Activated CD8-positive, alpha-beta memory T cell treated with anti-CD3 and anti-CD28 coated beads for 36 hours (primary cell): ENCODE results near the gene LCP1. TPM values are rescaled to one million over a fixed set of nuclear protein-coding genes. Genes with fewer than 3 reads are reported as not detected.

Experiments used
- CTCF ChIA-PET: fragments of 350-600 bp; sonication (Branson Sonifier 250); formaldehyde crosslinking; loops from one replicate; lab custom pipeline; 2021; ENCODE audit warnings: antibody characterized with exemption; lab: Charles Lee
- POLR2A ChIA-PET: fragments of 350-600 bp; sonication (Branson Sonifier 250); formaldehyde crosslinking; loops from one replicate; lab custom pipeline; 2021; ENCODE audit warnings: antibody characterized with exemption; lab: Charles Lee
- total RNA-seq, 2 experiments: library from RNA; stranded (reverse); gene quantifications; one replicate each; pipeline ENCODE4 v1.2.3, GENCODE V29; 2021

The LCP1 gene
- total RNA-seq, 2 experiments from 2014 or later, result 846 to 848 TPM

DNA sequence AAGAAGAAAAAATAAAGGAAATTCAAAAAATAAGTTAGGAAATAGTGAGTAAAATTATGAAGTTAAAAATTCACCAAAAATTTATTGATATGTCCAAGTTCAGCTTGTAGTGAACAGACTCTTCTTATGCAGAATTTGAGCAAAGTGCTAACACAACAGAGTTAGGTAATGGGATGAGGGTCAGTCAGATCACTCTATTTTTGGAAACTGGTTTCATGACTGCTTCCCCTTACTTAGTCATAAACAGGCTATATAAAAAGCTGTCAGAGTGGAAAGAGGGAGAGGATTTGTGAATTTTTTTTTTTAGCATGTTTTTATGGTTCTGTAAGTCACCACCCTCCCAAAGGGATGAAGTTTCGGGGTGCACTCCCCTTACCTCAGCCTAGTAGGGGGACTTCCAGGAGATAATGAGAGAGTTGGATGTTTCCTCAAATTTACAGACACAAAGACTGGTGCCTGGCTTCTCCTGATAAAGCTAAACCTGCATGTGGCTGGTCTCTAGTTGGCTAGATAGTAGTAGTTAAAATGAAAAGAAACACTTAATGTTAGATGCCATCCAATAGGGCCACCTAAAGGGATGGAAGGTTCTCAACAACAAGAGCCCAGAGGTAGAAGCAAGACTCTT lies 81.7 kb downstream of the LCP1 start:
- ChIA-PET POLR2A (no interaction called here), CTCF (no interaction called here)

DNA sequence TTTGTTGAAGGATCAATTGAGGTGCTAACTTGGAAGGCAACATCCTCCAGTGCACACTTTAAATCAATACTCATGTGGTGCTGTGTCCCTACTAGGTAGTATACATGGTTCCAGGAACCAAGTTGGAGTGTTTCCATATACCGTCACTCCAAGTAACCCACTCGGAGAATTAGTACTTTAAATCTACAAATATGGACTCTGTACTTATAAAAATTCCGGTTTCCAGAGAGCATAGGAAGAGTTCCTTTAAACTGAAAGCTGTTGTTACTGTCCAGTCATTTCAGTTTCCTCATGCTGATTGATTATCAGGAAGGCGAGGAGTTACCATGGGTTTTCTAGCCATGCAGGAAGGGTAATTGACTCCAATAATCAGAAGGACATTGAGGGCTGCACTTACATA lies 84.3 kb downstream of the LCP1 start:
- CTCF ChIA-PET, result no interaction called here
- POLR2A ChIA-PET, result no interaction called here

DNA sequence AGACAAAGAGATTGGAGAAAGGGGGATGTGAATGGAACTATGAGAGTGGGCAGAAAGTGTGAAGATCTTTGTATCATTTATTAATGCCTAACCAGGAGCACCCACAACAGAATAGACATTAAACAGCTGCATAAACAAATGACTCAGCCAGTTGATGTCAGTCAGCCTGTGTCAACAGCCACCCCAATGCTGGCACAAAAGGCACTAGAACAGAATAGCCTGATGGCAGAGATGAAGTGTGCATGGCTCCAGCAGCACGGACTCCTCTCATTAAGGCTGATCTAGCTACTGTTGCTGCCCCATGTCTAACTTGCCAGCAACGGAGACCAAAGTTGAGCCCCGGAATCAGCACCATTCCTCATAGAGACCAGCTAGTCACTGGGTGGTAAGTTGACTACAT lies 85.0 kb downstream of the LCP1 start:
- CTCF ChIA-PET, result no interaction called here

DNA sequence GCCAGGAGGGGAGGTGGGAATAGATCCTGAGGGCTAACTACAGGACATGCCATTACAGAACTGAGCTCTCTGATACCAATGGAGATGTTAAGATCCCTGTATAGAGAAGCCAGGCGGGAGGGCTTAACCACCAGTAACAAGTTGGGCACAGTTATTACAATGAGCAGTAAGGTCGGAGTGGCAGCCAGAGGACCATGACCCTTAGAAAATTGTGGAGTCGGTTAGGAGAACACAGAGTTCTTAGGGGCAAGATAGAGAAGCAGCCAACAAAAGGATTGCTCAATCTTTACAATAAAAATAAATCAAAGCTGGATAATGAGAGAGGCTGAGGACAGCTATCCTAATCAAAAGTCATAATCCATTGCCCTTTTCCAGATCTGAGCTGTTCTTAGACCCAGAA lies 87.5 kb downstream of the LCP1 start:
- CTCF ChIA-PET, result no interaction called here

More for the DNA sequence above, 85.0 kb downstream of the LCP1 start:
- POLR2A ChIA-PET, result no interaction called here

DNA sequence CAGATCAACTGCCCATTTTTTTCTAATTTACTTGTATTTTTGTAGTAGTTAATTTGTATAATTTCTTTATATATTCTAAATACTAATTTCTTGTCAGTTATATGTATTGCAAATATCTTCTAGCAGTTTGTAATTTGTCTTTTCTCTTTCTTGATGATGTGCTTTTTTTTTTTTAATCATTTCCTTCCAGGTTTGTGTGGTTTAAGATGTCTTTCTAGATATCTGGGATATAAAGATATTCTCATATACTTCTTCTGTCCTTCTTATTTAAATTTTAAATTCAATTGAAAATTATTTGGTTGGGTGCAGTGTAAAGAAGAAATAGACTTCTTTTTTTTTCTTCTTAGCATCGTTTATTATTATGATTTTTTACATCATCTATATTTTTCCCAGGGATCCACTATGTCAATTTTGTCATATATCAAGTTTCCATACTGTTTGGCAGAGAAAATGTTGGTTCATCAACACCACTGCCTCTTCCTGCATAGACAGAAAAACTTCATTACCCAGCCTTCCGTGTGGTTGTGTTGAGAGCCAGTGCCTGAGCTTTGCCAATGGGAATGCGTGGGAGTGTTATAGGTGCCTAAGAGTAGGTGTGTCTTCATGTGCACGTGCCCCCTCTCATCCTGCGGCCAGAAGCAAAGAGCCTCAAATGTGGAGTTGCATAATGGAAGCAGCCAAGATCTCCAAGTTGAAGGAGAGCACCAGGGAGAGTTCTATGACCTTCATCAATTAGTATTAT lies 93.0 kb downstream of the LCP1 start:
- POLR2A ChIA-PET, result interaction anchor here (0.5 kb wide), 1 partner anchor 114 kb away, joined by 3 read pairs; no protein-coding TSS in a partner anchor

More for the DNA sequence above, 87.5 kb downstream of the LCP1 start:
- POLR2A ChIA-PET, result no interaction called here

DNA sequence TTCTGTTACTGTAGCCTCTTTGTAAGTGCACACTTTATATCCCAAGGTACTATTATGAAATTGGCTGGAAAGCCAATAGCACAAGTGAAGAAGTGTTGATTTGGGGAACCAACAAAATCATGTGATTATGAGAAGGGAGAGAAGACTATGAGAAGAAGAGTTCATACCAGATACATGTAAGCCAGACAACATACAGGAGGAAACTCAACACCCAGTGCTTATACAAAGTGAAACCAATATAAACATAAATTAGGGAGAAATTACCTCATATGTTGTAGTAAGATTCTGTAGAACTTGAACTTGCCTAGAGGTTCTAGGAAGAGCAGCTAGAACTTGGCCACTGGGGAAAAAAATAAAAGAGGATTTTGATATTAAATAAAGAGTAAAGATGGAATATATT lies 94.5 kb downstream of the LCP1 start:
- POLR2A ChIA-PET, result no interaction called here
- CTCF ChIA-PET, result no interaction called here

More for the DNA sequence above, 93.0 kb downstream of the LCP1 start:
- CTCF ChIA-PET, result no interaction called here

DNA sequence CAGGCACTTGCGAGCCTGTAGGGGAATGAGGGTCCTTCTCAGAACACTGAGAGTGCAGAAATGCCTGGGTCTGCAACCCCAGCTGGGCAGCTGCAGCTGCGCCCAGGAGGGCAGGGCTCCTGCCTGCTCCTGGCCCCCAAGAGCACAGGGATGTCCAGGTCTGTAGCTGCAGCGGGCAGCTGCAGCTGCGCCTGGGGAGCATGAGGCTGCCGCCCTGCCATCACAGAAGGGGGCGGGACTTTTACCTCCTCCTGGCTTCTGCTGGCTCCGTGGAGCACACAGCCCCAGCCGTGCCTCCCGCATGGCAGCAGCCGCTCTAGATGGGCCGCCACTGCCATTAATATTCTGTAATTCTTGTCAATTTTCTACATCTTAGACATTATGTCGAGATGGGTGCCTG lies 95.0 kb downstream of the LCP1 start:
- ChIA-PET CTCF (no interaction called here), POLR2A (no interaction called here)

DNA sequence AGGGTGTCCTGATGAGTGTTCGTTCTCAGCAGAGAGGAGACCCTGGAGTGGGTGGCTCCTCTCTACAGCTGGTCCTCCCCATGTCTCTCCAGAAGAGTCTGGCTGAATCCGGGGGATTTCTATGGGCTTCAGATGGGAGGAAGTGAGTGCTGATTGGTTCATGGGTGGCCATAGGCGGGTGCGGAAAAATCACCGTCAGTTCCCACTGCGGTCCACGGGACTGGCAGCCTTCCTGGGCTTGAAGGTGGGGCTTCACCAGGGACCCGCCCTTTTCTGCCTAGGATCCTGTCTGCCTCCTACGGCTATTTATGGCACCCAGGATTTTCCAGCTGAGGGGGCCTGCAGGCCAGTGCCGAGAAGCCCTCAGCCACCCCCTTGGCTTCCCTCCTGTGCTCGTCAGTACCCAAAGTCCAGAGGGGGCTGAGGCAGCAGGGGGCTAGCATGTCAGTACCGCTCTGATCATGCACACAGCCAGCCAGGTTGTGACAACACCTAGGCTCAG lies 95.5 kb downstream of the LCP1 start:
- CTCF ChIA-PET, result no interaction called here
- POLR2A ChIA-PET, result no interaction called here

DNA sequence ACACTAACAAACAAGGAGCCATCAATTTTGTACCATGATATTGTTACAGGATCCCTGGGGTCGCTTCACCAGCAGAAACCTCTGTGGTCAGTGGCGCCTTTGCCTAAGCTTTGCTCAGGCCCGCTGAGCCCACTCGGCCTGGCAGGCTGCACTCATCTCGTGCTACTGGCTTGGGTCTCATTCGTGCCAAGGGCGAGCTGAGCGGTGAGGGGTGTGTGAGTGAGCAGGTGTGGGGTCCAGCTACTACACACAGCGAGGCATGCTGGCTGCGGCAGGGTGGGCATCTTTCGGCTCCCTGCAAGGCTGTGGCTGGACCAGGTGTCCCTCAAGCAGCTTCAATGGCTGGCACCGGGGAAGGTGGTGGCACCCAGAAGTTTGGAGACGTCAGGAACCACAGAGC lies 96.2 kb downstream of the LCP1 start:
- CTCF ChIA-PET, result no interaction called here
- POLR2A ChIA-PET, result no interaction called here

DNA sequence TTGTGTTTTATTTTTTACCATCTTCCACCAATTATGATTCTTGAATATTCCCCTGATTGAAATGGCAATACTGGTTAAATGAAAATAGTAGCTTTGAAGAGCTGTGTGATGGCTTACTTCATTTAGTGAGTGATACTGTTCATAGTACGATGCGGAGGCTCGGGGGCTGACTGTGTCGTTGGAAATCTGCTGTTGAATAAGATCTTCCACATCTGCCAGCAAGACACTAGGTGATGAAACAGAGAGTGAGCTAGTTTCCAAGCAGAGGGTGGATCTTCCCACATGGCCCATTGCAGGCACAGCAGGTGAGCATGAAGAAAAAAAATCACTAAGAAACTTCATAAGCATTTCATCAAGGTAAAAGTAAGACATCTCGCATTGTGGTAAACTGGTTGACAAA lies 99.7 kb downstream of the LCP1 start:
- POLR2A ChIA-PET, result no interaction called here
- CTCF ChIA-PET, result interaction anchor here (0.7 kb wide), 1 partner anchor 30 kb away, joined by 3 read pairs; the partner anchor contains the start of gene ZC3H13

DNA sequence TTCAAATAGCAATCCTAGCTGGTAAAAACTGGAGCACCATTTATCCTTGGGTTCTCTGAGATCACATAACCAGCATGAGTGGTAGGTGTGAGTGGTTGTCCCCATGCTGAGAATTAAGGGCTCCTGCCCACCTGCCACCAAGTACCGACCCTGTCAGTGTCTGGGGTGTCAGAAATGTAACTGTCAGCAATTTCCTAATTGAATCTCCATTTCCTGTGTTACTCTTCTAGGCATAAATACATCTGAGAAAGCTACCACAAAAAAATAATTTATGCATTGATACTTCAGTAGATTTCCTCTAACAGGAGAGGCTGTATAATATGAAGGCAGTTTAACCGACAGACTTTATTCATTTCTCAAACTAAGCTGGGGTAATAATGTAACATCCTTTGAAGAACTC lies 102.2 kb downstream of the LCP1 start:
- POLR2A ChIA-PET, result no interaction called here

DNA sequence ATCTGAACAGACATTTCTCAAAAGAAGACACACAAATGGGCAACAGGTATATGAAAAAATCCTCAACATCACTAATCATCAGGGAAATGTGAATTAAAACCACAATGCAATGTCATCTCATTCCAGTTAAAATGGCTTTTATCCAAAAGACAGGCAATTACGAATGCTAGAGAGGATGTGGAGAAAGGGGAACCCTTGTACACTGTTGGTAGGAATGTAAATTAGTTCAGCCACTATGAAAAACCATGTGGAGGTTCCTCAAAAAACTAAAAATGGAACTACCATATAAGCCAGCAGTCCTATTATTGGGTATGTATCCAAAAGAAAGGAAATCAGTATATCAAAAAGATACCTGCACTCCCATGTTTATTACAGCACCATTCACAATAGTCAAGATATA lies 104.7 kb downstream of the LCP1 start:
- ChIA-PET POLR2A (no interaction called here), CTCF (no interaction called here)

More for the DNA sequence above, 102.2 kb downstream of the LCP1 start:
- CTCF ChIA-PET, result no interaction called here

DNA sequence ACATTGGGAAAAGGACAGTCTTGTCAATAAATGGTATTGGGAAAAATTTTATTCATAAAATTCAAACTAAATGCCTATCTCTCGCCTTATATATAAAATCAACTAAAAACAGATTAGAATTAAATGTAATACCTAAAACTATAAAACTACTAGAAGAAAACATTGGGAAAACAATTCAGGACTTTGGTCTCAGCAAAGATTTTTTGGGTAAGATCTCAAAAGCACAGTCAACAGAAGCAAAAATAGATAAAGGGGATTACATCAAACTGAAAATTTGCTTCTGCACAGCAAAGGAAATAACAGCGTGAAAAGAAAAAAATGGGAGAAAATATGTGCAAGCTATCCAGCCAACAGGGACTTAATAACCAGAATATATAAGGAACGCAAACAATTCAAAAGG lies 105.2 kb downstream of the LCP1 start:
- CTCF ChIA-PET, result no interaction called here
- POLR2A ChIA-PET, result no interaction called here

Other genes starting within 250 kb of the LCP1 start
- 10 to 100 TPM; 43.8 to 46.3 TPM for gene ZC3H13, start 129.4 kb downstream of the LCP1 start, total RNA-seq
- gene CPB2, start 77.1 kb downstream of the LCP1 start, total RNA-seq, result not detected
- gene LRRC63, start 29.8 kb upstream of the LCP1 start, total RNA-seq, result under 1 TPM; 0.48 to 0.51 TPM
- under 1 TPM; 0.15 to 0.23 TPM for gene RUBCNL, start 205.1 kb upstream of the LCP1 start, total RNA-seq